C4-2B (cell line): ENCODE measurements around the gene KLK8.

Experiments
- H3K27ac ChIP-seq: fragments of 450-650 bp; 2 replicates; pipeline ENCODE4 v1.5.1; 2017
- CTCF ChIP-seq: fragments of 450-650 bp; conservative IDR thresholded peaks from 2 replicates; pipeline ENCODE4 v1.5.1; 2017; ENCODE audit warnings: mild to moderate bottlenecking
- ZFX ChIP-seq: fragments of 450-650 bp; IDR thresholded peaks from 2 replicates; pipeline ENCODE4 v1.6.1; 2017

The KLK8 gene

GRCh38 chr19:51018745-51019543 is 17.5 kb upstream of the KLK8 start:
- H3K27ac ChIP-seq: no peak overlapping the region
- TF ChIP-seq ZFX: no peak
- no peak for TF ChIP-seq CTCF

GRCh38 chr19:51016798-51017683 is 15.6 kb upstream of the KLK8 start:
- TF ChIP-seq ZFX (no peak), CTCF (peak; percentile 96)
- no peak overlapping the region for H3K27ac ChIP-seq

GRCh38 chr19:51015691-51016267 is 14.4 kb upstream of the KLK8 start:
- TF ChIP-seq CTCF: no peak
- no peak for TF ChIP-seq ZFX

GRCh38 chr19:51014242-51014641 is 12.8 kb upstream of the KLK8 start:
- no peak for TF ChIP-seq CTCF
- TF ChIP-seq ZFX: no peak

More at GRCh38 chr19:51015691-51016267, 14.4 kb upstream of the KLK8 start:
- no peak overlapping the region for H3K27ac ChIP-seq

GRCh38 chr19:51012661-51013190 is 11.3 kb upstream of the KLK8 start:
- TF ChIP-seq CTCF: no peak
- TF ChIP-seq ZFX: no peak
- no peak overlapping the region for H3K27ac ChIP-seq

More at GRCh38 chr19:51014242-51014641, 12.8 kb upstream of the KLK8 start:
- no peak overlapping the region for H3K27ac ChIP-seq

- TF ChIP-seq CTCF (no peak), ZFX (no peak)
- no peak overlapping the region for H3K27ac ChIP-seq
Measured at GRCh38 chr19:51010066-51010795, 8.8 kb upstream of the KLK8 start.
